Measurements from ENCODE around the gene PGLYRP4.
"Not testable (repeated sequence)": the region's sequence is repeated elsewhere in the genome, so short reads cannot be mapped to it uniquely, and the experiment has no call there.

PGLYRP4 gene

DNA sequence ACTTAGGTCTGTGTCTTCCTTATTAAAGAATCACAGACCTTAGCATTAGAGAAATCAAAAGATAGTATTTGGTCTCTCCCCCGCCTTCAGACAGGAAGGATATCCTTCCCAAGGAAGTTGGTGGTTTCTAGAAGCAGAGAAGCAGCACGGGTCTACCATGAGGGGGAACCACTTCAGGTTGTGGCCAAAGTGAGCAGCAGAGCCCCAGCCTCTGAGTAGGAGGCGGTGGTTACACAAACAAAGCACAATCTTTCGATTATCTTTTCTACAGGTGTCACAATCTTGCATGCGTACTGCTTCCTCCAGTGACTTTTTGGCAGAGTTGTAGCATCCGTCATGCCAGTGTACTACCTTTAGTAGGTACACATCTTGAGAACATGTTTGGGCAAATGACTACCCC lies 8.8 kb downstream of the PGLYRP4 start:
- DNase-seq (ENCODE audit: low read depth in 2 of 2) = no peak

- DNase-seq (ENCODE audit: low read depth in 2 of 2) = no peak
These were observed 10.4 kb downstream of the PGLYRP4 start for GRCh38 chr1:153337980-153338853.

DNA sequence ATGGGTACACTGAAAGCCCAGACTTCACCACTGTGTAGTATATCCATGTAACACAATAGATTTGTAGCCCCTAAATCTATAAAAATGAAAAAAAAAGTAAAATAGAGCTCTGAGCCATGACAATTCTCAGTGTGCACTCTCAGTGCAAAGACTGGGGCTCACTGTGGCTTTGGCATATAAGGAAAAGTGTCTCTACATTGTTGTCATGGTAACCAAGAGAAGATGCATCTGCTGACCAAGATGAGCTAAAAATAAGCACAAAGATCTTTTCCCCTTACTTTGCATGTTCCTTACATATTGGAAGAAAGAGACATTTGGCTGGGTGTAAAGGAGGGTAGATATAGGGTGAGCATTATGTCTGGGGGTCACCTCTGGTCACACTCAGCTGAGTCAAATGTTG lies 12.0 kb downstream of the PGLYRP4 start:
- DNase-seq (ENCODE audit: low read depth in 2 of 2) = no peak

DNA sequence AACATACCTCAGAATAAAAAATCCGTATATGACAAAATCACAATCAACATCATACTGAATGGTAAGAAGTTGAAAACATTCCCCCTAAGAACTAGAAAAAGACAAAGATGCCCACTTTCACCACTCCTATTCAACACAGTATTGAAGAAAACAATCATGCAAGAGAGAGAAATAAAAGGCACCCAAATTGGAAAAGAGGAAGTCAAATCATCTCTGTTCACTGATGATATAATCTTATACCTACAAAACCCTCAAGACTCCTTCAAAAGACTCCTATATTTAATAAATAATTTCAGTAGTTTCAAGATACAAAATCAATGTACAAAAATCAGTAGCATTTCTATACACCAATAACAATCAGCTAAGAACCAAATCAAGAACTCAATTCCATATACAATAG lies 14.7 kb downstream of the PGLYRP4 start:
- DNase-seq (ENCODE audit: low read depth in 2 of 2) = no peak

DNA sequence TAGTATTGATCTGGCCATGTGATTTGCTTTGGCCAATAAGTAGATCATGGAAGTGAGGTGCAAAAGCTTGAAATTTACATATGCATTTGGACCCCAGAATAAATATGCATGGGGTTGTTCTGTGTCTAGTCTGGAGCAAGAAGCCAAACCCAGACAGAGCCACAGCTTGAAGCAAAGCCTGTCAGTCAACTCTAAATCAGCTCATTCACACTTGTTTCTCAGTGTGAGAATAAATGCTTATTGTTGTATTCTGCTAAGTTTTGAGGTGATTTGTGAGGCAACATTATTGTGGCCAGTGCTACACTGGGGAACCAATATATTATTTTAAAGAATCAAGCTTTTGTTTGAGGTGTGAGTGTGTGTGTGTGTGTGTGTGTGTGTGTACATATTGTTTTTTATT lies 23.7 kb downstream of the PGLYRP4 start:
- DNase-seq (ENCODE audit: low read depth in 2 of 2) = no peak

DNA sequence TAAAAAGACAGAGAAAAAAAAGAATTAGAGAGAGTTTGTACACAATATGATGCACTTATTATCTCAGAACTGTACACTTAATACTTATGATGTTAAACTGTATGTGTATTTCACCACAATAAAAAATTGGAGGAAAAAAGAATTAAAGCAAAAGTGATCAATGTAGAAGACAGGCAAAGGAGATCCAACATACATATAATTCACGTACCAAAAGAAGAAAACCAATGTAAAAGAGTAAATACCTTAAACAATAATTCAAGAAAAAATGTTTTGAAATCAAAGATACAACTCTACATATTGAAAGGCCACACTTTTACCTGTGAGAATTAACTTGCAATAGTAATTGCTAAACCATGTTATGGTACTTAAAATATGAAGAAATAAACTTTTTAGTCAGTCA lies 26.1 kb downstream of the PGLYRP4 start:
- DNase-seq (ENCODE audit: low read depth in 2 of 2) = no peak

DNA sequence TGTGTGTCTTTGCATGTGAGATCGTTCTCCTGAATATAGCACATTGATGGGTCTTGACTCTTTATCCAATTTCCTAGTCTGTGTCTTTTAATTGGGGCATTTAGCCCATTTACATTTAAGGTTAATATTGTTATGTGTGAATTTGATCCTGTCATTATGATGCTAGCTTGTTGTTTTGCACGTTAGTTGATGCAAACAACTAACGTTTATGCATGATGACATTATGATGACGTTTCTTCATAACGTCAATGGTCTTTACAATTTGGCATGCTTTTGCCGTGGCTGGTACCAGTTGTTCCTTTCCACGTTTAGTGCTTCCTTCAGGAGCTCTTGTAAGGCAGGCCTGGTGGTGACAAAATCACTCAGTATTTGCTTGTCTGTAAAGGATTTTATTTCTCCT lies 30.5 kb downstream of the PGLYRP4 start:
- not testable (repeated sequence) for DNase-seq (ENCODE audit: low read depth in 2 of 2)

GRCh38 chr1:153316013-153316412 lies 32.6 kb downstream of the PGLYRP4 start:
- DNase-seq (ENCODE audit: low read depth in 2 of 2) = not testable (repeated sequence)

GRCh38 chr1:153314388-153314787 lies 34.3 kb downstream of the PGLYRP4 start:
- not testable (repeated sequence) for DNase-seq (ENCODE audit: low read depth in 2 of 2)

- DNase-seq (ENCODE audit: low read depth in 2 of 2) = no peak
These were observed 35.4 kb downstream of the PGLYRP4 start for GRCh38 chr1:153313288-153313687.

DNA sequence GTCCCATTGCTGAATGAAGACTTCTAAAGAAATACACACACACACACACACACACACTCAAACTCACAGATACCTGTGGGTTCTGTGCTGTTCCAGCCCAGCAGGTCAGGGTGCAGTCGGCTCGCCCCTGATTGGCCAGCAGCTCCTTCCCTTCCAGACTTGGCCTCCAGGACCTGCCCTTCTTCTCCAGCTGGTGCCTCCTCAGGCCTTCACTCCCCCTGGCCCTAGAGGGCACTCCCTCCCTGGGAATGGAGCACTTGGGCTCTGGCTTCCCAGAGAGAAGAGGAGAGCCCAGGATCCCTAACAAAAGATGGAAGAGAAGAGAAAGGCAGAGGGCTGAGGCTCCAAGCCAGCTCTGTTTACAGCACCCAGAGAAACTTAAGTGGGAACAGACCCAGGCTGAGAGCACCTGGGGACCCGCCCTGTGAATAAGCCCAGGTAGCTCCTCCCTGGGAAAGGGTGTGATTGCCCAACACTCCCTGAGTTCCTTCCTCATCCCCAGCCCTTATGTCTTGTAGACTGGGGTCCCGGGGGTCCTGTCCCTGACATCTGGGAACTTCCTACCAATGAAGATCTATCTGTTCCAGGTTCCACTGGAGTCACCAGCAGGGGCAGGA lies 36.0 kb downstream of the PGLYRP4 start, which contains the start of gene PGLYRP3:
PGLYRP3 (minus strand) TSS at position 383 of the 617 bp plus-strand sequence. CDS start 2,287 bp downstream, outside the sequence.
- DNase-seq (ENCODE audit: low read depth in 2 of 2) = no peak

- DNase-seq (ENCODE audit: low read depth in 2 of 2) = no peak
These were observed 38.1 kb downstream of the PGLYRP4 start for GRCh38 chr1:153310526-153310925.

GRCh38 chr1:153309441-153309840 lies 39.2 kb downstream of the PGLYRP4 start:
- DNase-seq (ENCODE audit: low read depth in 2 of 2) = no peak

DNA sequence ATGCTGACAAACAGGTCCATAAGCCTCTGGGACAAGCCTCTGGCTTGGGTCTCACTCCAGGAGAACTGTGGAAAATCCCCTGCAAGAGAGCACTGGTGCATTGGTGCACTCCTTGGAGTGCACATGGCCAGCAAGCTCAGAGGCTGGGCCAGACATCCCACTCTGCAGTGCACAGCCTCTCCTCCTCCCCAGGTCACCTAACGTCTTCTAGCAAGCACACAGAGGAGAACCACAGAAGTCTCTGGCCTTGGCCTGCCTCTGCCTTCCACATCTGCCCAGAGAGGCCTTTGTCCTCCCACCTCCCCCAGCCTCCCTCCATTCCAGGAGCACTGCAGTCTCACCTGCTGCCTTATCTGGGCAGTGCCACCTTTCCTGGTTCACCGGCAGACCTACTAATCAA lies 40.1 kb downstream of the PGLYRP4 start:
- DNase-seq (ENCODE audit: low read depth in 2 of 2) = no peak

GRCh38 chr1:153307221-153307600 lies 41.4 kb downstream of the PGLYRP4 start:
- no peak for DNase-seq (ENCODE audit: low read depth in 2 of 2)

DNA sequence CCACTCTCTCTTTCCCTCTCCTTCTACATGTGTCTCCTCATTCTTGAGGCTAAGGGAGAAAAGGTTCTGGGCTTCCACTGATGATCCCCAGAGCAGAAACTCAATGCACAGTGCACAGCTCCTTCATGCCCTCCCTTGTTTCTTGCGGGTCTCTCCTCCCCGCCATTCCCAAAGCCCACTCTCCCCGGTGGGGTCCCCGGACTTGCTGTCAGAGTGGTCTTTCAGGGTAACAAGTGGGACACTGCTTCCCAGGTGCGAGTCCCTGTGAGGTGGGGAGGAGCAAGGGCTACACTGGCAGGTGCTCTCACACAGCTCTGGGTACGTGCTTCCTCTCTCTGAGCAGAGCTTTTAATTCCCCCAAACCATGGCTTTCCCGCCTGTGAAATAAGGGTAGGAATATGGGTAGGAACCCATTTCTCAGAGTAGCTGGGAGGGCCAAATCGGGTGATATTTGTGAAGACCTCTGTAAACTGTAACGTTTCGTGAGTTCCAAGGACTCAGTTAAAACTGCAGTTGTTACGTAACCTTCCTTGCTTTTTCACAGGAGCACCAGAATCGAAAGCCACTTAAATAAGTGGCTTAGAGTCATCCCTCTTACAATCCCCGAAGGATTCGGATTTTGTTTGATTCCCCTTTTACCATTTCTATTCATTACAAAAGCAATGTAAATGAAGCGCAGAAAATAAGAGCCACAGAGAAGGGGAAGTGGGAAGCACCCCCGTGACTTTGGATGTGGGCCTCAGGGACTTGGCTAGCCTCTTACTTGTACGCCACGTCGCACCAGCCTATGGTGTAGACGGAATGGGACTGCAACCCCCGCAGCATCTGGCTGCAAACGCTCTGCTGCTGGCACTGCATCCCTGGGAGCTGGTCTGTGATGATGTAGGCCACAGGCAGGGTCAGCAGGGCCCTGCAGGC lies 42.1 kb downstream of the PGLYRP4 start:
- no peak for DNase-seq (ENCODE audit: low read depth in 2 of 2)

DNA sequence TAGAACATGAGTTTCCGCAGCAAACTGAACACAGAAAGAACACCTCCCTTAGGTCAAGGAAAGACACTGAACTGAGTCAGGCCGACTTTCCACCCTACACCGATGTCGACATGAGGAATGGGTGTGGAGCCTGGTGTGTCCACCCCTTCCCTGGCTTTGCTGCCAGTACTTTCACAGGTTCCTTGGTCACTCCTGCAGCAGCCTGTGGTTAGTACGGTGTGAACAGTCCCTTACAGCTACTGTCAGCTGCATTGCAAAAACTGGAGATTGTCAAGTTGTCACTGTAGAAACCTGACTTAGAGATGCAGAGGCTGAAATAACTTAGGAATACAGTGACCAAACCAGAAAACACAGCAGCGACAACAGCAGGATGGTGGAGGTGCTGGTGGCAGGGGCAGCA lies 43.0 kb downstream of the PGLYRP4 start:
- no peak for DNase-seq (ENCODE audit: low read depth in 2 of 2)

DNA sequence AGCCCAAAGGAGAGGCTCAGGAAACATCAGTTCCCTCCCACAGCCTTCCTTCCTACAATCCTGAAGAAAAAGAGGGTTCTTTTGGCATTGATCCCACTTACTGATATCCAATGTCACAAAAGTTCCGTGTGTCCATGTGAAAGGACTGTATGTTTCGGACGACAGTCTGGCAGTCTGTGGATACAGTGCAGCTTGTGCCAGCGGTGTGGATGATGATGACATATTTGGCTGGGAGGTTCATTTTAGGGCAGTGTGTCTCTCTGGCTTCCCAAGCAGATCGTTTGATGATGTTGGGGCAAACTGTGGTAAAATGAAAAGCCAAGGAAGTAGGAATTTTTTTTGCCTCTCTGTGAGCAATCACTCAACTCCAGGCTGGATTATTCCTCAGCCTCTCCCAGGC lies 46.3 kb downstream of the PGLYRP4 start:
- no peak for DNase-seq (ENCODE audit: low read depth in 2 of 2)

- no peak for DNase-seq (ENCODE audit: low read depth in 2 of 2)
These were observed 54.8 kb downstream of the PGLYRP4 start for GRCh38 chr1:153293851-153294250.

DNA sequence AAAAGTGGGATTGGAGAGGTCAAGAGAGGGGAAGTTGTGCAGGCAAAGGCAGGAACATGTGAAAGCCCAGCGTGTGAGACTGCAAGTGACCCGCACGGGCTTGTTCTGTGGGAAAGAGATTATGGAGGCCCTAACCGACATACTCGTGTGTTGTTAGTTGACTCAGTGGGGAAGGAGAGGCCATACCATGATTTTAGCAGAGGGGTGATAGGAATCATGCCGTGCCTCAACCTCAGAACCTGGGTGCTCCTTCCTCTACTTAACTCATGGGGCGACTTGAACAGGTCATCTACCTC lies 55.2 kb downstream of the PGLYRP4 start:
- DNase-seq (ENCODE audit: low read depth in 2 of 2) = no peak

DNA sequence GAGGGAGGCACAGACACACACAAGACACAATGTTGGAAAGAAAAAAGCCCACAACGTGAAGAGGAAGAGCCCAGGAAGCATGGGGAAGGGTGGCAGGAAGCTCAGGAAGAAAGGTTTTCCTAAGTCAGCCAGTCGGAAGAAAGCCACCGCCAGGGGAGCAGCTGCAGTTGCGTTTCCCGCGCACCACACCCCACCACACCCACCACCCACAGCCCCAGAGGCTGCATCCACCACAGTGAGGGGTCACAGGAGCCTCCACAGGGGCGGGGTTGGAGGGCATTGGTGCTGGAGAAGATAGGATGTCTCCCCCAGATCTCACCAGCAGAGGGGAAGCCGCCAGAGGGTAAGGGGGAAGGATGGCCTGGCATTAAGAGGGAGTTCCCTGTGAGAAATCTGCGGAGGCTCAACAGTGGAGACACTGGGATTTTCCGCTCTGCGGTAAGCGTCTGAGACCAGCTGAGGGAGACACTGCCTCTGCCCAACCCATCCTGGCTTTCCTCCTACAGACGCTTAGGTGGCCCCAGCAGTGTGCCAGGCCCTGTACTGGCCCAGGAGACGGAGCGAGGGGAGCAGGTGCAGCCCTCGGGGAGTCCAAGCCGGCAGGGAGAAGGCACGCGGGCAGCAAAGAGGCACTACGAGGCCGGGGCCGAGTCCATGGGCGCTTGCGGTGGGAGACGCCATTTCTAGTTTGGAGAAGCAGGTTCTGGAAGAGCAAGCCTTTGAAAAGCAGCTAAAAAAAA lies 55.7 kb downstream of the PGLYRP4 start:
- DNase-seq (ENCODE audit: low read depth in 2 of 2) = no peak

- DNase-seq (ENCODE audit: low read depth in 2 of 2) = no peak
These were observed 56.5 kb downstream of the PGLYRP4 start for GRCh38 chr1:153292185-153292584.
